Loucy (cell line): ENCODE results near the gene ATP1A1.

Source experiments
- H2AFZ ChIP-seq: fragments of 200-600 bp; sonication (generic); 2 replicates; pipeline ENCODE4 v1.6.0; 2016; ENCODE audit warnings: antibody characterized with exemption, mild to moderate bottlenecking, low read length, moderate library complexity
- H3F3A ChIP-seq: fragments of 200-600 bp; 2 replicates; pipeline ENCODE4 v1.6.0; 2016; ENCODE audit warnings: antibody characterized with exemption, low read depth, mild to moderate bottlenecking
- H3K27me3 ChIP-seq: fragments of 200-600 bp; sonication (generic); 2 replicates; pipeline ENCODE4 v1.6.1; 2014; ENCODE audit warnings: low read length, mild to moderate bottlenecking; ENCODE audit not compliant: insufficient read depth, poor library complexity, severe bottlenecking
- H3K36me3 ChIP-seq: fragments of 200-600 bp; sonication (generic); 2 replicates; pipeline ENCODE4 v1.6.1; 2016; ENCODE audit warnings: low read length; ENCODE audit not compliant: insufficient read depth
- H3K4me1 ChIP-seq: fragments of 200-600 bp; sonication (generic); 2 replicates; pipeline ENCODE4 v1.5.1; 2014; ENCODE audit warnings: low read length, mild to moderate bottlenecking; ENCODE audit not compliant: insufficient read depth, poor library complexity, severe bottlenecking
- H3K4me2 ChIP-seq: fragments of 200-600 bp; sonication (generic); 2 replicates; pipeline ENCODE4 v1.6.0; 2014; ENCODE audit warnings: antibody characterized with exemption, low read length, low read depth, mild to moderate bottlenecking; ENCODE audit not compliant: poor library complexity, severe bottlenecking
- H3K4me3 ChIP-seq: fragments of 200-600 bp; sonication (generic); 2 replicates; pipeline ENCODE4 v1.5.1; 2014; ENCODE audit warnings: low read length, mild to moderate bottlenecking, mixed read lengths; ENCODE audit not compliant: poor library complexity, severe bottlenecking
- H3K79me2 ChIP-seq: fragments of 200-600 bp; sonication (generic); 2 replicates; pipeline ENCODE4 v1.6.1; 2014; ENCODE audit warnings: low read length; ENCODE audit not compliant: insufficient read depth
- H3K9ac ChIP-seq: fragments of 200-600 bp; sonication (generic); 2 replicates; pipeline ENCODE4 v1.6.0; 2014; ENCODE audit warnings: mild to moderate bottlenecking, low read depth, low read length, moderate library complexity; ENCODE audit not compliant: poor library complexity, severe bottlenecking
- H3K9me2 ChIP-seq: fragments of 200-600 bp; sonication (generic); replicated peaks from 2 replicates; pipeline ENCODE4 v1.6.1; 2016; ENCODE audit warnings: low read depth, low read length, mixed read lengths
- H3K9me3 ChIP-seq: fragments of 200-600 bp; sonication (generic); 2 replicates; pipeline ENCODE4 v1.6.1; 2014; ENCODE audit warnings: mild to moderate bottlenecking, antibody characterized with exemption, low read length, low read depth; ENCODE audit not compliant: insufficient read depth
- H4K20me1 ChIP-seq: fragments of 200-600 bp; sonication (generic); 2 replicates; pipeline ENCODE4 v1.6.0; 2014; ENCODE audit warnings: antibody characterized with exemption, low read length, mild to moderate bottlenecking; ENCODE audit not compliant: insufficient read depth, poor library complexity, severe bottlenecking
- EZH2phosphoT487 ChIP-seq: fragments of 200-600 bp; IDR thresholded peaks from 2 replicates; pipeline ENCODE4 v1.6.1; 2018; ENCODE audit warnings: antibody characterized with exemption, mild to moderate bottlenecking, moderate library complexity, borderline replicate concordance
- TF ChIP-seq, protein P1 (sequence below): fragments of 200-600 bp; sonication (generic); conservative IDR thresholded peaks from 2 replicates; pipeline ENCODE4 v1.5.1; 2014; ENCODE audit warnings: mild to moderate bottlenecking, antibody characterized with exemption, low read length

Gene ATP1A1

DNA sequence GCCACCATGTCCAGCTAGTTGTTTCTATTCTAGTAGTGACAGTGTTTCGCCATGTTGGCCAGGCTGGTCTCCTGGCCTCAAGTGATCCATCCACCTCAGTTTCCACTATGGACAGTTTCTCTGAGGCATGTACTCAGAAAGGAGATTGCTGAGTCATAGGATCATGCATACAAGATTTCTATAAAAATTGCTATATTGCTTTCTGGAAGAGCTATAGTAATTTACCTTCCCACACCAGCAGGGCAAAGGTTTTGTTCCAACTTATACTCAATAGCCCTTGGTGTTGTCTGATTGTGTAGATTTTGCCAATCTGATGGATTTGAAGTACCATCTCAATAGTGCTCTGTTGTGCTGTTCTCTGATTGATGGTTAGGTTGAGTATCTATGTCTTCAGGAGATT, 15.6 kb upstream of the ATP1A1 start:
- Histone ChIP-seq H3K9me2 (no peaks in the 10 kb centered on the region), H3F3A (no peaks in the 10 kb centered on the region), H3K4me3 (no peak overlapping the region), H3K4me1 (no peaks in the 10 kb centered on the region), H3K9me3 (no peaks in the 10 kb centered on the region), H3K27me3 (no peaks in the 10 kb centered on the region), H4K20me1 (no peaks in the 10 kb centered on the region), H3K4me2 (no peak overlapping the region), H2AFZ (no peak overlapping the region), H3K36me3 (no peaks in the 10 kb centered on the region), H3K9ac (no peak overlapping the region), H3K79me2 (no peaks in the 10 kb centered on the region)
- TF ChIP-seq, protein P1, sequence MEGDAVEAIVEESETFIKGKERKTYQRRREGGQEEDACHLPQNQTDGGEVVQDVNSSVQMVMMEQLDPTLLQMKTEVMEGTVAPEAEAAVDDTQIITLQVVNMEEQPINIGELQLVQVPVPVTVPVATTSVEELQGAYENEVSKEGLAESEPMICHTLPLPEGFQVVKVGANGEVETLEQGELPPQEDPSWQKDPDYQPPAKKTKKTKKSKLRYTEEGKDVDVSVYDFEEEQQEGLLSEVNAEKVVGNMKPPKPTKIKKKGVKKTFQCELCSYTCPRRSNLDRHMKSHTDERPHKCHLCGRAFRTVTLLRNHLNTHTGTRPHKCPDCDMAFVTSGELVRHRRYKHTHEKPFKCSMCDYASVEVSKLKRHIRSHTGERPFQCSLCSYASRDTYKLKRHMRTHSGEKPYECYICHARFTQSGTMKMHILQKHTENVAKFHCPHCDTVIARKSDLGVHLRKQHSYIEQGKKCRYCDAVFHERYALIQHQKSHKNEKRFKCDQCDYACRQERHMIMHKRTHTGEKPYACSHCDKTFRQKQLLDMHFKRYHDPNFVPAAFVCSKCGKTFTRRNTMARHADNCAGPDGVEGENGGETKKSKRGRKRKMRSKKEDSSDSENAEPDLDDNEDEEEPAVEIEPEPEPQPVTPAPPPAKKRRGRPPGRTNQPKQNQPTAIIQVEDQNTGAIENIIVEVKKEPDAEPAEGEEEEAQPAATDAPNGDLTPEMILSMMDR: no peak
- no peak for TF ChIP-seq EZH2phosphoT487

DNA sequence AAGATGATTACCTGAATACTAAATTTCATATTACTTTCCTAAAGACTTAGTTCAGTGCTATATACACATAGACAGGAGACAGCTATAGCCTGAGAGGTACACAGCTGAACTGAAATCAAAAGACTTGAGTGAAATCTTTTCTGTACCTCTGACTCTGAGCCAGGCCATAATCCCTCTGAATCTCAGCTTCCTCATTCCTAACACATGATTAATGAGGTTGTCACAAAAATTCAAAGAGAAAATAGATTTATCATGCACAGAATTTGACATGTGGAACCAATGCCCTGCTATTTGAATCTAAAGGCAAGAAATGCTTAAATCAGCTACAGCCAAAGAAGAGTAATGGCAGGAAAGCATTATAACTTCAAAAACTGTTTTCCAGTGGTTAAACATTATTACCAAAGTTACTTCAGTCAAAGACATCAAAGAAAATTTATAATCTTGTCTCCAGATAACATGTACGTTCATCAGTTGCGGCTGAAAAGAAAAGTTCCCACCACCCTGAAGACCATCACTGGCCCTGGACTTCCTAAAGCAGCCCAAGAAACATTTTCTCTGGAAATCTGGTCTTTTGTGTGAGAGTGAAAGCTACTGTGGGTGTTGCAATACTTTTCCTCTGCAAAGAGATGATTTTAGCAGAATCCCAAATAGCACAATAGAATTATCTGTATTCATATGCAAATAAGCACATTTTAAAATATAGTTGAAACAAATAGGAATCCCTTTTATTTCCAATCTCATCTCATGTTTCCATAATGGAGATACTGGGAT, 13.8 kb upstream of the ATP1A1 start:
- H3K4me2 ChIP-seq: no peak overlapping the region
- H3F3A ChIP-seq: no peaks in the 10 kb centered on the region
- TF ChIP-seq, protein P1: no peak
- no peak for TF ChIP-seq EZH2phosphoT487
- H3K9me2 ChIP-seq: no peaks in the 10 kb centered on the region
- no peaks in the 10 kb centered on the region for H3K4me1 ChIP-seq
- H4K20me1 ChIP-seq: no peaks in the 10 kb centered on the region
- H3K4me3 ChIP-seq: no peak overlapping the region
- no peaks in the 10 kb centered on the region for H3K27me3 ChIP-seq
- no peak overlapping the region for H3K9ac ChIP-seq
- H3K79me2 ChIP-seq: no peaks in the 10 kb centered on the region
- no peak overlapping the region for H2AFZ ChIP-seq
- no peaks in the 10 kb centered on the region for H3K9me3 ChIP-seq
- no peaks in the 10 kb centered on the region for H3K36me3 ChIP-seq

DNA sequence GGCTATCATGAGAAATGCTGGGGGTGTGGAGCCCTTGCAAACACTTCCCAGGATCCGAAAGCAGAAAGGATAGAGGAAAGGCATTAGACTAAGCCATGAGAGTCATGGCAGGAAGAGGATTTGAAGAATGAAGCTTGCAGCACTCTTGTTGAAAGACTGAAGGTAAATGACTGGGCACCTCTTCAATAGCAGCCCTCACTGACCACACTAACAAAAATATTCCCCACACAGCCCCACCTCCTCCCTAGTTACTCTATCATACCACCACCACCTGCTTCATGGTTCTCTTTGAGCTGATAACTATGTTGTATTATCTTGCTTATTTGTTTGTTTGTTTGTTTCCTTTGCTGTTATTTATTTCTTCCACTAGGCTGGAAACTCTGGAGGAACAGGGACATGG, 13.2 kb upstream of the ATP1A1 start:
- H3F3A ChIP-seq: no peaks in the 10 kb centered on the region
- no peak overlapping the region for H3K4me3 ChIP-seq
- TF ChIP-seq, protein P1: no peak
- no peak for TF ChIP-seq EZH2phosphoT487
- no peaks in the 10 kb centered on the region for H4K20me1 ChIP-seq
- no peak overlapping the region for H2AFZ ChIP-seq
- no peak overlapping the region for H3K9ac ChIP-seq
- H3K4me2 ChIP-seq: no peak overlapping the region
- H3K9me2 ChIP-seq: no peaks in the 10 kb centered on the region
- no peaks in the 10 kb centered on the region for H3K79me2 ChIP-seq
- H3K4me1 ChIP-seq: no peaks in the 10 kb centered on the region
- H3K9me3 ChIP-seq: no peaks in the 10 kb centered on the region
- H3K36me3 ChIP-seq: no peaks in the 10 kb centered on the region
- H3K27me3 ChIP-seq: no peaks in the 10 kb centered on the region
